ENCODE results near the gene CLEC4G. TPM values are rescaled to one million over a fixed set of nuclear protein-coding genes. Genes with fewer than 3 reads are reported as not detected.

Gene CLEC4G
- total and polyA plus RNA-seq, 2 of the 8 experiments (the other 6 are each of a cell fraction or from before 2014, with no cell fraction given): 0.35 to 2.9 TPM

GRCh38 chr19:7729831-7730285 is 2.1 kb downstream of the CLEC4G start (continued):
- no peak for TF ChIP-seq SAP30 (IDR thresholded peaks at IDR 0.05; ENCODE audit: insufficient read depth, insufficient replicate concordance, low read length)

Measured in H1 (cell line).